HG03060 (cell line): Measurements from ENCODE around the gene GSG1L.

Experiments
- ATAC-seq: cut with Tn5 transposase; IDR thresholded peaks from one replicate; pipeline ENCODE4 v1.9.1; 2021; ENCODE audit warnings: low read depth, moderate number of reproducible peaks; ENCODE audit not compliant: unreplicated experiment

Gene GSG1L

GRCh38 chr16:27863377-27863776 is 200.1 kb downstream of the GSG1L start:
- no peak for ATAC-seq

- no peak for ATAC-seq
These were observed 200.6 kb downstream of the GSG1L start for GRCh38 chr16:27862953-27863352.

DNA sequence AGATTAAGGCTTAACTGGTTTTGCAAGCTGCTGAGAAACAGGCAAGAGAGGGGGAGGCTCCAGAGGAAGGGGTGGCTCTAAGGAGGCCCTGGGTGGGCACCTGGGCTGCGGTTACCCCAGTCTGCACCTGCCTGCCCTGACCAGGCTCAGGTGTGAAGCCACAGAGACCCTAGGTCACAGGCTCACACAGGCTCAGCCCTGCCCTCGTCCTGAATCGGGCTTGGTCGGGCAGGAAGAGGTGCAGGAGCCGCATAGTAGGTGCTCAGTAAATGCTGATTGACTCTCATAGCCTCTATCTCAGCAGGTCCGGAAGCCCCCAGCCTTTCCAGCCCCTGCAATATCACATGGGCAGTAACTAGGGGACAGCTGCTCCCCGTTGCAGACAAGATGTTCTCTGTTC is 203.4 kb downstream of the GSG1L start:
- ATAC-seq = no peak

DNA sequence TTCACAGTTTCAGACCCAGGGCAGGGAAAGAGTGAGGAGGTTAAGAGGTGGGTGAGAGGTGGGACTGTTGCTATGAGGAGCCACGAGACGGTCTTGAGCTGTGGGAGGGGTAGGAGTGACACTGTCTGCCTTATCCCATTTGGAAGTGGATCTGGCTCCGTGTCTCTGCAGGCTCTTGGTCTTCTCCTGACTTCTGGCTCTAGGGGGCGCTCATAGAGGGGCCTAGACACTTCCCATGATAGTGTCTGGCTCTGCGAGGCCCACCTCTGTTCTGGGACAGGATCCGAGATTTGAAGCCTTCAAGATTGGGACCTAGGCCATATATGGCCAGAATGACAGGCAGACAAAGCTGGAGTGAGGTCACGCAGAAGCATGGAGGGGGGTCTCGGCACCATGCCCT is 204.5 kb downstream of the GSG1L start:
- ATAC-seq = no peak

- no peak for ATAC-seq
These were observed 209.9 kb downstream of the GSG1L start for GRCh38 chr16:27853651-27854050.

DNA sequence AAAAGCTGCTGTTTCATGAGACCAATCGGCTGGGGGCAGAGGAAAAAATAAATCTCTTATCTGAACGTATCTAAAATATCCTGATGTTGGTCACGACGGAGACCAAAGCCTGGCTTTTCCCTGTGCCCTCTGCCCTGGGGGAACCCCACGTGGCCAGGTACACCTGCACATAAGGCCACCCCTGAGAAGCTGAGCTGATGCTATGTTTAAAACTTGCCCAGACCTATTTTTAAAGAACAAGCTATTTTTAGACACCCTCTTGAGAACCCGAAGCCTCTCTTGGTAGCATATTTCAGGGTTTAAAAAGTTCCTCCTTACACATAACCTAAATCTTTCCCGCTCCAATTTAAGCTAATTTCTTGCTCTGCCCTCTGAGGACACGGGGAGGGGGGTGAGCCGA is 210.4 kb downstream of the GSG1L start:
- ATAC-seq = no peak

DNA sequence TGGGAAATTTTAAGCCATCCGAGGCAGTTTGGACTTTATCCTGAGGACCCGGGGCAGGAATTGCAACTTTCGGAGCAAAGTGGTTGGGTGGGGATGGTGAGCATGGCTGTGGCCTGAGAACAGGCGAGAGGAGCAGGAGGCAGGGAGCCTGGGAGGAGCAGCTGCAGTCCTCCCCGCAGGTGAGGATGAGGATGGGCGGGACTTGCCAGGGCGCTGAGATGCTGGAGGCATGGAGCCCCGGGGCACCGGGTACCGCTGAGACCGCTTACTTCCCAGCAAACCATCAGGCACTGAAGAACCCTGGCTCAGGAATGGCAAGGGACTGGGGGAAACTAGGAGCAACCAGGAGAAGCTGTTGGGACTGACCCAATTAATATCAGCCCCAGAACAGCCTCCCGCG is 210.8 kb downstream of the GSG1L start:
- no peak for ATAC-seq

DNA sequence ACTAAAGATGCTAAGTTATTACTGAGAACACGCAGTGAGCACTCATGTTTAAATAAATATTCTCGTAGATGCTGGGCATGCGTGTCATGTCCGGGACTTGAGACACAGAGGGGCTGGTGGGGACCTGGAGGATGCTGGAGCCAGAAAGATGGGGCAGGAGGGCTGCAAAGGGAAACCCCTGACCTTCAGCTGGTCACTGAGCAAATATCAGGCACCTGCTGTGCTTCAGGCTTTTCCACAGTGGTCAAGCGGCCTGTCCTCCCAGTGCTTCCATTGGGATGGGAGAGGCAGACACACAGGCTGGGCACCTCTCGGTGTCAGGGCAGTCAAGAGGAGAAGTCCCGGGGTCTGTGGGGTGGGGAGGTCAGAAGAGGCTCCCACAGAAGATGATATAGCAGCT is 211.4 kb downstream of the GSG1L start:
- ATAC-seq = no peak

DNA sequence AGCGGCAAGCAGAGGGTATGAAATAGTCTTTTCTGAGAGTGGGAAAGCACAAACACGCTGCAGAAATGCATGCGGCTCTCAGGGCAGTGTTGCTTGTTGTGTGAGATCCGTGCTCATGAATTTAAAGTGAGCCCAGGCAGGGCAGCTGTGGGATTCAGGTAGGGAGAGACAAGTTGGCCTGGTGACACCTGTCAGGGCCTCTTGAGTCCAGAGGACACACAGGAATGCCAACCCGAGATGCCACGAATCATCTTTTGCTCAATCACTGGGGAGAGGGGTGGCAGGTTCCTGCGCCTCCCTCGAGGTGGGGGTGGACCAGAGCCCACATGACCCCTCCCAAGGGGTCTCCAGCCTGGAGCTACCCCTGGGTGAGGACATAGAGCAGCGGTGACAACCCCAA is 211.9 kb downstream of the GSG1L start:
- ATAC-seq = no peak

- no peak for ATAC-seq
These were observed 213.9 kb downstream of the GSG1L start for GRCh38 chr16:27849621-27850020.

GRCh38 chr16:27847030-27847550 is 216.4 kb downstream of the GSG1L start:
- no peak for ATAC-seq

DNA sequence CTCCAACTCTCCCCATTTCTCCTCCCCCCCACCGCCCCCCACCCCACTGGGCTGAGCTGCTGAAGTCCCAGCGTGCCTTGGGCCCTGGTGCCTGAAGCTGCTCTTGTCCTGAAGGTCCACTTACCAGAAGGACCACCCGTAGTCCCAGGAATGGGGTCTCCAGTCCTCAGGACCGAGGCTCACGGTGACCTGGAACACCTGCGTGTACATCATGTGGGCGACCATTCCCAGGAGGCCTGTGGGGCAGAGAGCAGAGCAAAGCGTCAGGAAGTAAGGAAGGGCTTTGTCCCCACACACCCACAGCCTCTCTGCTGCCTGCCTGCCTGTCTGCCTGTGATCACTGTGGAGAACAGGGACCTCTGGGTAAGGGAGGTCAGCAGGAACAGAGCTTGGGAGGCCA is 218.7 kb downstream of the GSG1L start:
- no peak for ATAC-seq

GRCh38 chr16:27843800-27844199 is 219.7 kb downstream of the GSG1L start:
- no peak for ATAC-seq

GRCh38 chr16:27841911-27842310 is 221.6 kb downstream of the GSG1L start:
- no peak for ATAC-seq

GRCh38 chr16:27841061-27841801 is 222.3 kb downstream of the GSG1L start:
- no peak for ATAC-seq

DNA sequence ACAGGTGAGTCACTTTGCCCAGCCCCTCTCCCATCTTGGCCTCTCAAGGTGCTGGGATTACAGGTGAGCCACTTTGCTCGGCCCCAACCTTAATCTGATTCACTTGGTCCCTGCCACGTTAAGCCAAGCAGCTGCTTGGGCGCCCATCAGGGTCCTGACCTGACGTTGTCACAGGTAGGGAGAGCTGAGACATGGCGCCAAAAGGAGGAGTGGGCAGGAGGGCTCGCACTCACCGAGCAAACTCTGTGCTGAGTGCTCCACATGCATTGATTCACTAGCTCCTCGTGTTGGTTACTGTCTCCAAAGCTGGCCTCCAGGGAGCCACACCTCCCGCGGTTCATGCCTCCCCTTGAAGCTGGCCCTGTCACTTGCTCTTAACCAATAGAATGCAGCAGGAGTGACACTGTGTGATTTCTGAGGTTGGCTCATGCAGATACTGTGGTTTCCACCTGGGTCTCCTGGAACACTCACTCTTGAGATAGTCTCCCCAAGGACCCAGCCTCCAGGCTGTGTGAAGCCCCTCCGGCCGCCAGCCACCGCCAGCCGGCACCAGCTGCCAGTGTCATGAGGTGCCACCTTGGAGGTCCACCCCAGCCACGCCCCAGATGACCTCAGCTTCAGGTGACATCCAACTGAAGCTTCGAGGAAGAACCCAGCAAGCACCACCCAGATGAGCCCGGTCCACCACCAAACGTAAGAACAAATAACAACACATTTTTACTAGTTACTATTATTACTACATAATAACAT is 223.0 kb downstream of the GSG1L start:
- no peak for ATAC-seq

- ATAC-seq = no peak
These were observed 224.1 kb downstream of the GSG1L start for GRCh38 chr16:27839419-27839818.

- ATAC-seq = no peak
These were observed 224.9 kb downstream of the GSG1L start for GRCh38 chr16:27838536-27839175.

DNA sequence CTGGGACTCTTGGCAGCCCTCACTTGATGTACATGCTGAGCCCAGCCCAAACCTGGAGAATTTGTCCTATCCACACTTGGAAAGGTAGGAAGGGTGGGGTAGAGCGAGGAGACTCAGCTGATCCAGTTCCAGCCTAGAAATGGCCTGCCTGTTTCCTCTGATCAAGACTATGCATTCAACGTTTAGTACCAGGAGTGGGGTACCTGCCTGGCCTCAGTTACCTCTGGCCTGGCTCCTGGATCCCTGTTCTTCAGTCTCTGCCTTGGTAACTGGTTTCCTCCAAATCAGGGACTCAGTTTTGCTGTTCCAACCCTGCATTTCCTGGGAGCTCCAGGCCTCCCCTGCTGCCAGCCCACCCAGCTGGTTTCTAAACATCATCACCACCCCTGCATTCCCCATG is 233.5 kb downstream of the GSG1L start:
- no peak for ATAC-seq

GRCh38 chr16:27828671-27829070 is 234.8 kb downstream of the GSG1L start:
- no peak for ATAC-seq

DNA sequence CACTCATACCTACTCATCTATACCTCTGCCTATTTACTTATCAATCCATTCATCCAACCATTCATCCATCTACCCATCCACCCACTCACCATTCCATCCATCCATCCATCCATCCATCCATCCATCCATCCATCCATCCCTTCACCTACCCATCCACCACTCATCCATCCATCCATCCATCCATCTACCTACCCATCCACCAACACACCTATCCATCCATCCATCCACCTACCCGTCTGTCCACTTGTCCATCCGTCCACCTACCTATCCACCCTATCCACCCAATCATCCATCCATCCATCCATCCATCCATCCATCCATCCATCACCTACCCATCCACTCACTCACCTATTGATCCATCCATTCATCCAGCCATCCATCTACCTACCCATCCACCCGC is 235.7 kb downstream of the GSG1L start:
- ATAC-seq = no peak
